ENCODE measurements around the gene FGF12.

FGF12 gene

GRCh38 chr3:192696943-192697587 is 30.3 kb downstream of the FGF12 start:
- Histone ChIP-seq H3K4me1 (ENCODE audit: insufficient read depth, low read length, severe bottlenecking) (no peaks in the 10 kb centered on the region), H2AFZ (ENCODE audit: low read length) (no peak overlapping the region), H3K4me3 (ENCODE audit: low read depth, low read length, poor library complexity, severe bottlenecking) (no peak overlapping the region), H3K36me3 (ENCODE audit: insufficient read depth, low read length) (no peaks in the 10 kb centered on the region), H3K9me3 (ENCODE audit: low read length) (no peaks in the 10 kb centered on the region), H3K9me2 (ENCODE audit: low read depth, low read length) (no peaks in the 10 kb centered on the region), H3K79me2 (ENCODE audit: insufficient read depth, low read length) (no peaks in the 10 kb centered on the region), H3F3A (ENCODE audit: insufficient read depth, low read length) (no peaks in the 10 kb centered on the region), H3K9ac (ENCODE audit: low read length) (no peak overlapping the region), H4K20me1 (ENCODE audit: insufficient read depth, low read length) (no peaks in the 10 kb centered on the region), H3K27ac (ENCODE audit: low read depth, low read length, poor library complexity, severe bottlenecking) (no peak overlapping the region), H3K27me3 (ENCODE audit: insufficient read depth, low read length) (no peaks in the 10 kb centered on the region), H3K4me2 (ENCODE audit: low read length) (no peak overlapping the region)
- no peak for TF ChIP-seq EZH2 (IDR thresholded peaks at IDR 0.05; ENCODE audit: borderline replicate concordance, low read length)
- no peak for TF ChIP-seq CTCF (IDR thresholded peaks at IDR 0.05; ENCODE audit: low read length)

GRCh38 chr3:192687488-192688152 is 39.7 kb downstream of the FGF12 start:
- Histone ChIP-seq H3K27me3 (ENCODE audit: insufficient read depth, low read length) (no peaks in the 10 kb centered on the region), H3K4me3 (ENCODE audit: low read depth, low read length, poor library complexity, severe bottlenecking) (no peak overlapping the region), H3K9ac (ENCODE audit: low read length) (no peak overlapping the region), H3K9me2 (ENCODE audit: low read depth, low read length) (no peaks in the 10 kb centered on the region), H3K9me3 (ENCODE audit: low read length) (no peaks in the 10 kb centered on the region), H3K4me2 (ENCODE audit: low read length) (no peak overlapping the region), H3K36me3 (ENCODE audit: insufficient read depth, low read length) (no peaks in the 10 kb centered on the region), H3K4me1 (ENCODE audit: insufficient read depth, low read length, severe bottlenecking) (no peaks in the 10 kb centered on the region), H3K79me2 (ENCODE audit: insufficient read depth, low read length) (no peaks in the 10 kb centered on the region), H2AFZ (ENCODE audit: low read length) (no peak overlapping the region), H4K20me1 (ENCODE audit: insufficient read depth, low read length) (no peaks in the 10 kb centered on the region), H3F3A (ENCODE audit: insufficient read depth, low read length) (no peaks in the 10 kb centered on the region), H3K27ac (ENCODE audit: low read depth, low read length, poor library complexity, severe bottlenecking) (no peak overlapping the region)
- no peak for TF ChIP-seq CTCF (IDR thresholded peaks at IDR 0.05; ENCODE audit: low read length)
- TF ChIP-seq EZH2 (IDR thresholded peaks at IDR 0.05; ENCODE audit: borderline replicate concordance, low read length), result no peak

- H3K36me3 ChIP-seq (ENCODE audit: insufficient read depth, low read length), result no peaks in the 10 kb centered on the region
- no peaks in the 10 kb centered on the region for H3K27me3 ChIP-seq (ENCODE audit: insufficient read depth, low read length)
- no peak overlapping the region for H3K27ac ChIP-seq (ENCODE audit: low read depth, low read length, poor library complexity, severe bottlenecking)
- no peak overlapping the region for H3K4me3 ChIP-seq (ENCODE audit: low read depth, low read length, poor library complexity, severe bottlenecking)
- H3K9me2 ChIP-seq (ENCODE audit: low read depth, low read length), result no peaks in the 10 kb centered on the region
- H3K79me2 ChIP-seq (ENCODE audit: insufficient read depth, low read length), result no peaks in the 10 kb centered on the region
- H3K4me1 ChIP-seq (ENCODE audit: insufficient read depth, low read length, severe bottlenecking), result no peaks in the 10 kb centered on the region
- H3K4me2 ChIP-seq (ENCODE audit: low read length), result no peak overlapping the region
- no peaks in the 10 kb centered on the region for H4K20me1 ChIP-seq (ENCODE audit: insufficient read depth, low read length)
- H3K9ac ChIP-seq (ENCODE audit: low read length), result no peak overlapping the region
- H3F3A ChIP-seq (ENCODE audit: insufficient read depth, low read length), result no peaks in the 10 kb centered on the region
- H2AFZ ChIP-seq (ENCODE audit: low read length), result no peak overlapping the region
- H3K9me3 ChIP-seq (ENCODE audit: low read length), result no peaks in the 10 kb centered on the region
- TF ChIP-seq EZH2 (IDR thresholded peaks at IDR 0.05; ENCODE audit: borderline replicate concordance, low read length) (no peak), CTCF (IDR thresholded peaks at IDR 0.05; ENCODE audit: low read length) (no peak)
These were observed 41.5 kb downstream of the FGF12 start for GRCh38 chr3:192685801-192686200.
